OCI-LY3 (cell line): ENCODE measurements around the gene AGTR1.

Source experiments
- CTCF ChIP-seq: fragments of 200-600, 300-600 bp; sonication (generic); IDR thresholded peaks from 2 replicates; pipeline ENCODE4 v1.5.1; 2014; ENCODE audit warnings: antibody characterized with exemption, low read length, low read depth
- EZH2phosphoT487 ChIP-seq: fragments of 200-600 bp; shearing (Covaris generic); IDR thresholded peaks from 2 replicates; pipeline ENCODE4 v1.6.1; 2018; ENCODE audit warnings: antibody characterized with exemption, mixed run types, low read depth

GRCh38 chr3:148710665-148711064, 13.0 kb downstream of the AGTR1 start:
- TF ChIP-seq EZH2phosphoT487, result no peak
- TF ChIP-seq CTCF, result no peak
